Activated T-cell treated with anti-CD3 and anti-CD28 coated beads, Interleukin-2, amount 50 U/mL, for 48 hours (primary cell): ENCODE data around the gene GAS2.

Experiments
- DNase-seq, 2 experiments: peaks; one replicate each; pipeline ENCODE4 v3.0.0-alpha.2; 2020

Gene GAS2

DNA sequence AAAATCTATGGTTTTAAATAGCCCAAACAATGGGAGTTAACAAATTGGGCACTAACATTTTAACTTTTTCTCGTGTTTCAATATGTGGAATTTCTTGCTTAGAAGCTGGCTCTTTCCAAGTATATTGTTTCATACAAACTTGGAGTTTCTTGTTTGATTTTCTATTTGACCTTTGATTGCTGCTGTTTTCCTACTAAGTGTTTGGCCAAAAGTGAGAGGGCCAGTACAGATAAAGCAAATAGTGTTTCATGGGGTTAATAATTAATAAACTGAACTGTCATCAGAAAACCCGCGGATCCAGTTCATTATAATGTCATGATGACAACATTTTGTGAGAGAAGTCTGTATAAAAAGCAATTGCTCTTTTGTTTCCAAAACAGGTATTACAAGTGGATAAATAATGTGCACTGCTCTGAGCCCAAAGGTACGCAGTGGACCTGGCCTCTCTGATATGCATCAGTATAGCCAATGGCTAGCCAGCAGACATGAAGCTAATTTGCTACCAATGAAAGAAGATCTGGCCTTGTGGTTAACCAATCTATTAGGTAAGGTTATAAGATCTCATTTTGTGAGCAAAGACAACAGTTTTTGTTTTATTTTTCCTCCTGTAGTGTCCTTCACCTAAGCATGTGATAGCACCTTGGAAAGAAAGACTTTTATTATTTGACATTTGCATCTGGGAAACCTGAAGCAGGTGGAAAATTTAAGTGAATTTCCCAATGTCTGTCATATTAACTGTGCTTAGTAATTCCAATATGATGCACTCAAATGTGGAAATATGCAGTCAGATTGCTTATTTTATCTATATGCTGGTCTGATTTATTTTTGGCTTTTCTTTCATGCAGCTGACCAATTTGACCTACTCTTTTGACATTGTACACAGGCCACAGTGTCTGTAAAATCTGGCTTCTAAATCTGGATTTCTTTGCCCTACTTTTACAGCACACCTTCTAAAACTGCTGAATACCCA is 8.3 kb downstream of the GAS2 start:
- DNase-seq, result no peak

DNA sequence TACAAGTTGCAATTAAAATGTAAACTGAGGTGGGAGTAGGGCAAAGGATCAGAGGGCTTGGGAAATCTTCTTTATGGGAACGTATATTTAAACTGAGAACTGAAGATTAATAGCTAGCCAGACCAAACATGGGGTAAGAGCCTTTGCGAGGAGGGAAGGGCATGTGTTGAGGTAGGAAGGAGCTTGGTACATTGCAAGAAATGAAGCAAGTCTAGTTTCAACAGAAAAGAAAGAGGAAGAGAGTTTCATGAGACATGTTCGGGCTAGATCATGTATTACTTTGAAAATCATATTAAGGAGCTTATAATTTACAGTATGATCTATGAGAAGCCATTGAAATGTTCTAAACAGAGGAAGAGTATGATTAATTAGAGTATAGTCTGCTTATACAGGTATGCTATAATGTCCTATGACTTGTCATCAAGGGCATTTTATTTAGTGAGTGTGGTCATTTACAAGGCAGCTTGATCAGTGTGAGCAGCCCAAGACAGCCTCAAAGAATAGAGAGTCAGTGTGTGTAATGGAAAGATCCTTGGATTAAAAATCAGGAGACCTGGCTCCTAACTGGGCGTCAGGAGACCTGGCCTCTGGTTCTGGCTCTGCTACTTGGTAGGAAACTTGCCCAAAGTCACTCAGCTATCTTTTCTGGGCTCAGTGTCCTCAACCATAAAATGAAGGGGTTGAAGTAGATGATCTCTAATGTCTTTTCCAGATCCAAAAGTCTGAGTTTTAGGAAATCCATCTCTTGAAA is 10.9 kb downstream of the GAS2 start:
- DNase-seq, result no peak

DNA sequence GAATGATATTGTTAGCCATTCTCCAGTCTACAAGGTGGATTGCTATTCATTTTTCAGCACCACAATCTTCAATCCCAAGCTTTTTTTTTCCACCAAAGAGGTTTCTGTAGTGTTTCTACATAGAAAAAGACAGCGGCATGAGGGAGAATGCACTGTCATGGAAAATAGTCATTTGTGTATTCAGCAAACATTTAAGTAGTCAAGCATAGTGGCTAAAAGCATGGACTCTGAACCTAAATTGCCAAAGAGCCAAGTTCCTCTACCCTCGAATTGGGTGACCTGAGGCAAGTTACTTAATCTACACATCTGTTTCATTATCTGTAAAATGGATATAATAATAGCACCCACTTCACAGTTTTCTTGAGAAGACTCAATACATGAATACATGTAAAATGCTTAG is 14.2 kb downstream of the GAS2 start:
- no peak for DNase-seq

DNA sequence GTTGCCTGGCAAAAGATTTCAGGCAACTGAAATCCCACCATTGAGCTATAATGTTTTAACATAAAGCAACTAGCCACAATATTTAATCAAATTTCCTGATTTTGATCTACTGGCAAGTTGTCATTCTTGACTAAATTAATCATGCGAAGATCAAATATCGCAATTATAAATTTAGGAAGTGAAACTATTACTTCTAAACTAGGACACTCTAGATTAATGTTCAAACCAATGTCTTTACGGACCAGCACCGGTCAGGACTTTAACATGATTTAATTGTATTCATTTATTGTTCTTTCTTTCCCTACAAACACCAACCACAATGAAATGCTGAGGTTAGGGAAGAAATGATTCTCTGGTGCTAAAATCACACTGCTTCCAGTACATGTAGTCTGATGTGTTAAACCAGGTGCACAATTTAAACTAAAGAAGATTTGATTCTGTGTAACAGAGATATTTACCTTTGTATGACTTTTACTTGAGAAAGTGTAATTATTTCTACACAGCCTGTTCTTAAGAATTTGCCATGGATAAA is 14.9 kb downstream of the GAS2 start:
- DNase-seq, result no peak

DNA sequence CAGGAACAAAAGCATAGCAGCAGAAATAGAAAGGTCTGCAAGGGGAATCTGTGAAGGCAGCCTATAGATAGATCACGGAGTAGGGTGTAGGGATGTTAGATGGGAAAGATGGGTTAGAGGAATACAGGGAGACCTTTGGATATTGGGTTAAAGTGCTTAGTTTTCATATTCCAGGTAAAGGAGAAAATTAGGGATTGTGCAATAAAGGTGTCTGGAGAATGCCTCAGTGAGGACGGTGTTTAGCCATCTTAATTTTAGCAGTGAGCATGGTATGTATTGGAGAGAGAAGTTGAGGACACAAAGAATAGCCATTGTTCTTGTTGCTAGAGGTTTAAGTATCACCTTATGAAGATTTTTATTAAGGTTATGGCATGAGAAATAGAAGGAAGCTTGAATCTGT is 17.7 kb downstream of the GAS2 start:
- DNase-seq, result no peak

DNA sequence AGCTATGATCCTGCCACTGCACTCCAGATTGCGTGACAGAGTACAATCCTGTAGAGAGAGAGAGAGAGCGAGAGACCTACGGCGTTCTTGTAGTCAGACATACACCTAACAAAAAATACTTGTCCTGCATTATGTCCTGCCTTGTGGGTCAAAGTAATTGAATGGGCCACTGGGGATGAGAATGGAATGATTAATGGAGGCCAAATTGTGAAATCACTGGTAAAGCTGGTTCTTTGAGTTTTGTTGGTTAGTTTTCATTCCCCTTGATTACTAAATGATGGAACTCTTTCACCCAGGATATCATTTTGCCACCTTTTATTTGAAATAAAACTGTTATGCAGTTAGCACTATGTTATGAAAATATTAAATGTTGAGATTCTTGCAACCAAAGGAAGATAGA is 18.7 kb downstream of the GAS2 start:
- DNase-seq, result no peak

DNA sequence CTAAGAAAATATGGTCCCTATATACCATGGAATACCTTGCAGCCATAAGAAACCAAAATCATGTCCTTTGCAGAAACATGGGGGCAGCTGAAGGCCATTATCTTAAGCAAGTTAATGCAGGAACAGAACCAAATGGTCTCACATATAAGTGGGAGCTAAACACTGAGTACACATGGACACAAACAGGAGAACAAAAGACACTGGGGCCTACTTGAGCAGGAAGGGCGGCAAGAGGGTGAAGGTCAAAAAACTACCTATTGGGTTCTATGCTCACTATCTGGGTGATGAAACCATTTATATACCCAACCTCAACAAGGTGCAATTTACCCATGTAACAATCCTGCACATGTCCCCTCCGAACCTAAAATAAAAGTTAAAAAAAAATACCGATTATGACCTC is 22.5 kb downstream of the GAS2 start:
- no peak for DNase-seq

DNA sequence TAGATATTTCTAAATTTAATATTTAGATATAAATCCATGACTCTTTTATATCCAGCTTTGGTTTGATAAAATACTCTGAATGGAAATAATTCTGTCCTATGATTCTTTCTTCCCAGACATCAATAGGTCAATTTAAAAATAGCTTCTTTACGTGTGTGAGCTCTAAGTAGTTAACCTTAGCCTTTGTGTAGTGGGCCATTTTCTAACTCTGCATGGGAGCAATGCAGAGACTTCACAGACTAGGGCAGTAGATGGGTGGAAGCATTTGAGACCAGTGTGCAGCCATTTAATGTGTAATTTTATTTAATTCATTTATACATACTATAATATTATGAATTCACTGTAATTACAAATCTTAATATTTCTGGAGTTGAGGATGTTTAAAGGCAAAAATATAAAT is 23.8 kb downstream of the GAS2 start:
- DNase-seq, result no peak

DNA sequence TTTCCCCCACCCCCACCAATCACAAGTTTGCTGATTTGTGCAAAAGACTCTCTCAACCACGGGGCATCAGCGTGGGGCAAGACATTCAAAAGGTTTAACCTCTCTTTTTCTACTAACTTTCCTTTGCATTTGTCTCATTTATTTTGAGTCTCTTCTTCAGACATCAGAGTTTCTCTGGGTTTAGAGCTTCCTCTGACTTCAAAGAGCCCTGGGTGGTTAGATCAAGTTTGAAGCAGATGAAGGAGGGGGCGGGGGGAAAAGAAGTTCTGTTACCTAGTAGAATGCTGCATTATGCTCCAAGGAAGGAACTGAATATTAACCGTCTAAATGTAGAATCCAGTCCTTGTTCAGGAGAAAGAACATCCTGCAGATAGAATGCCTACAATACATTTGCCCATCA is 24.5 kb downstream of the GAS2 start:
- DNase-seq, result no peak

DNA sequence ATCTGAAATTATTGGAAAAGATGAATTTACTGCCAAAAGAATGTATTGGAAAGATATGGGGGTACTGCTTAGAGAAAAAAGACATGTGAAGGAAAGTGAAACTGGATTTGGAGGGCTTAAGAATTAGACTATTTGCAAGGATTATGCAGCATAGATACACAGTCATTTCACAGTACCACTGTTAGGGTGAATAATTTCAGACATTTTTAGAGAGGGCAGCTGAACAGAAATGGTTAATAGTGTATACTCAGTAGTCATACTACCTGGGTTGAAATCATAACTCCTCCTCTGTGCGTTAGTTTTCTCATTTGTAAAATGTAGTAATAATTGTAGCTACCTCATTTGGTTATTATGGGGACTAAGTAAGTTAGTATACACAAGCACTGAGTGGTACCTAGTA is 33.0 kb downstream of the GAS2 start:
- no peak for DNase-seq

DNA sequence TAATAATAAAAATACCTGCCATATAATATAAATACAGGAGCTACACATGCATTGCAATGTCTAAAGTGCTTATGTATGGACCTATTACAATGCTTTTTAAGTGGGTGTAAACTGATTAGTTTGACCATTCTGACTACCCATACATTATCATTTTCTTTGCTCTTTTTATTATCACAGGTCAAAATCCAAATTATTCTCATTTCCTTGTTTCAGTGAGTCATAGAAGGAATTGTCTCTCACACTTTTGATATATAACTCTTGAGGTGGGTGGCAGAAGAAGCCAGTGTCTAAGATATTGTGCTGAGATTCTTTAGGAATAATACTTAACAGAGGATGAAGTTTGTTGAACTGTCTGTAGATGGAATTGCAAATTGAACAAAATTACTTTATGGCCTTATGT is 35.6 kb downstream of the GAS2 start:
- no peak for DNase-seq

DNA sequence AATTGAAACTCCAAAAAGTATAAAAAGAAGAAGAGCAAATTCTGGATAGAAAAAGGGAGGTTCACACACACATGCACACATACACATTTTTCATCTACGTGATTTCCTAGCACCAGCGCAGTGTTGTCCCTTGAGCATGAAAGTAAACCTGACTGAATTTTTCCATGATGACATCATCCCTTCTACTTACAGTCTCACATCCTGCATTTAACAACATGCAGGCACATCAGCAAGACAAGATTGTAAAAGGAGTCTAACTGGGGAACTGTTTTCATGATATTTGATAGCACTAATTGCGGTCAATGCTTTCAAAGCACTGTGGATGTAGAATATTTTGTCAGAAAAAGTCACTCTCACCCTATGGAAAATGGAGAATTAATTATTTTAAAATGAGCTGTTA is 36.6 kb downstream of the GAS2 start:
- no peak for DNase-seq

DNA sequence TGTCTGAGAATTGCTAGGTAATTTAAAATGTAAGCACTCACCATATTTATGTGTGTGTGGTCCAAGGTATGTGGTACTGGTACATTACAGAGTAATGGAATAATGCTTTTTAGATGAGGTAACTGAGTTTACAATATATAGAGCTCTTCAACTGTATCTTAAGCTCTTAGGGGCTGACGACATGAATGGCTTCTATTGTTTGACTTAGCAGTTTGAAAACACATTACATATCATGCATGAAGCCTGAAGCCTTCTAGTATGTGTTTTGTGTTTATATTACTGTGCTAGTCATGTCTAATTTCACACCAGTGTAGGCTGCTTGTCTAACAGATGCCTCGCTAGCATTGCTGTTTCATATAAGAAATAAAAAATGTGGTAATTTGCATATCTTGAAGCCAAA is 37.2 kb downstream of the GAS2 start:
- no peak for DNase-seq

DNA sequence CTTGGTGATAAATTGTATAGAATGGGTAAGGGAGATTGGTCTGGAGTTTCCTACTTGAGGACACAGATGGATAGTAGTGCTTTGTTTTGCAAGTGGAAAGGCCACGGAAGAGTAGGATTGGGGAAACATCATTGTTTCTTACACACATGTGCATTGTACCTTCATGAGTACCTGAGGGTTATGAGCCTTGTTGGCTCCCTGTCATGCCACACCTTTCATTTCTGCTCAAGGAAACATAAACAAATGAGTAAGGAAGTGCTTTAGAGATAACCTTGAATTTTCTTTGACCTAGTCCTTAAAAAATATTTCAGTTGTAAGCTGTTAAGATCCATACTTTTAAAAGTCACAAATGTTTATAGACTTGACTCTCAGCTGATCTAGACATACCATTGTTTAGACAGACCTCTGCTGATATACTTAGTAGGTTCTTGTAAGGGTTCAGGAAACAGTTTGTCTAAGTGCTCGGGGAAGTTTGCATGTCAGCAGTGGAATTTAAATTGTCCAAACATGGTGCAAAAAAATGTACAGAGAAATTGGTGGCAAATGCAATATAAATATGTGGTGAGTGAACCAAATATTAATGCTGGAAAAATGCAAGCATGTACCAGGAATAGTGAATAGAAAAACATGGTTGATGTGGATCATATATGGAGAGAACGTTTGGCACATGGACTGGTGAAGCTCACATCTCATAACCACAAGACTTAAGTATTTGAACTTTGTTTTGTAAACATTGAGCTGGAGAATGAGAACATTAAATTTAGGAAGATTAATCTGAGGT is 40.9 kb downstream of the GAS2 start:
- DNase-seq, result no peak

DNA sequence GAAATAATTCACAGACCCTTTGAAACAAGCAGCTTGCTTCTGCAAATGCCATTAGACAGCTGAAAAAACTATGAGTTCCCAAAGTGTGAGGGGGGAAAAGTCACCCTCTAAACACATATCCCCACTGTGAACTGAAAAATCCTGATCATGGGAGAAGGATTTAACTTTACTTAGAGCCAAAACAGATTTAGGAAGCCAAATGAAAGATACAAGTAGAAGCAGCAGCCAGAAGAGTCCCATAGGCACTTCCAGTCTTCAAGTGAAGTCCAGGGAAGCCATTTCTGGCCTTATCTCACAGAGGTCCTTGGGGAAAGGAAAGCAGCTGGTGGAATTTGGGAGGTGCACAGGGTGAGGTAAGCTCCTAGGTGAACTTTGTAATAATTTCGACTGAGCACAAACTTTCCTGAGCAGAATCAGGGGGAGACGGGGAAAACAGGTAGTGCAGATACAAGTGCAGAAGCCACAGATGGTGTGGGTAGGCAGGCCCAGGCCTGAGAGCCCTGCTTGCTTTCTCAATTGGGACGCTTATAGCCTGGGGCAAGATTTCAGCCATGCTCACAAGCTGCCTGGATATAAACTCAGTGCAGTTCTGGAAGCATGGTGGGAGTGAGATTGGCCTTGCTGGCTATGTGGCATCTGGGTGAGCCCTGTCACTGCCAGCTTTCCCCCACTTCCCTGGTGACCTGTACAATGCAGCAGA is 44.8 kb downstream of the GAS2 start:
- DNase-seq, result no peak

DNA sequence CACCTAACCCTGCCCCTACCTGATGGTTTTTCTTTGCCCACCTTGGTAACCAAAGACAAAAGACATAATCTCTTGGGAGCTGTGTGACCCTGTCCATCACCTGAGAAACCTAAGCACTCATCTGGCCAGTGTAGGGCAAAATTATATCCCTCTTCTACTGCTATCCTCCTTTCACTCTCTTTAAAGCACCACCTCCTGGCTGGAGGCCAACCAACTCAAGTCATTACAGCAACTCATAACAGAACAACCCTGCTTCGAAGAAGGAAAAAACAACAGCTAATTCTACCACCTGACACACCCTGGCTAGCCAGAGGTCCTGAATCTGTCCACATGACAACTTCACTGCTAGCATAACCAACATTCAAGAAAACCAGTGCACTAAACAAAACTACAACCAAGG is 45.5 kb downstream of the GAS2 start:
- no peak for DNase-seq

DNA sequence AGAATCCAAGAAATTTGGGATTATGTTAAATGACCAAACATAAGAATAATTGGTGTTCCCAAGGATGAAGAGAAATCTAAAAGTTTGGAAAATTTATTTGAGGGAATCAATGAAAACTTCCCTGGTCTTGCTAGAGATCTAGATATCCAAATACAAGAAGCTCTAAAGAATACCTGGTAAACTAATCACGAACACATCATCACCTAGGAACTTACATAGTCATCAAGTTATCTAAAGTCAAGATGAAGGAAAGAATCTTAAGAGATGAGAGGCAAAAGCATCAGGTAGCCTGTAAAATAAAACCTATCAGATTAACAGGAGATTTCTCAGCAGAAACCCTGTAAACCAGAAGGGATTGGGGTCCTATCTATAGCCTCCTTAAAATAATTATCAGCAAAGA is 46.9 kb downstream of the GAS2 start:
- no peak for DNase-seq

DNA sequence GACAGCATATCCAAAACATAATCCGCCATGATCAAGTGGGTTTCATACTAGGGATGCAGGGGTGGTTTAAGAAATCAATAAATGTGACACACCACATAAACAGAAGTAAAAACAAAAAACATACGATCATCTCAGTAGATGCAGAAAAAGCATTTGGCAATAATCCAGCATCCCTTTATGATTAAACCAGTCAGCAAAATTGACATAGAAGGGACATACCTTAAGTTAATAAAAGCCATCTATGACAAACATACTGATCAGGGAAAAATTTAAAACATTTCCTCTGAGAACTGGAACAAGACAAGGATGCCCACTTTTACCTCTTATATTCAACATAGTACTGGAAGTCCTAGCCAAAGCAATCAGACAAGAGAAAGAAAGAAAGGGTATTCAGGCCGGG is 49.6 kb downstream of the GAS2 start:
- no peak for DNase-seq

DNA sequence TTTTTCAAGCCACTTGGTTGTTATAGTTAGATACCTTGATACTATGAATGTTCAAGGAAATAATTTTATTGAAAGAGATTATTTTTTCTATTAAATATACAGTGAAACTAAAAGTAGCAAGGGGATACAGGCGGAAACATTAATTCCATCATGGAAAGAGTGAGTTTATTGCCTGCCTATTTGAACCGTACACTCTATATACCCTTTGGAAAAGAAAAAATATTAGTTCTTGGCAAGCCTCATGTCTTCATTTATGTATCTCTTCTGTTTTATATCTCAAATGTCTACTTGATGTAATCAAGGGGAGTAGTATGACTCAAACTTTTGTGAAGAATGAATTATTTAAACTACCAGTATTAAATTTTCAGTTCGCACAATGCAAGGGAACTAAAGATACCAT is 54.0 kb downstream of the GAS2 start:
- DNase-seq, result no peak

DNA sequence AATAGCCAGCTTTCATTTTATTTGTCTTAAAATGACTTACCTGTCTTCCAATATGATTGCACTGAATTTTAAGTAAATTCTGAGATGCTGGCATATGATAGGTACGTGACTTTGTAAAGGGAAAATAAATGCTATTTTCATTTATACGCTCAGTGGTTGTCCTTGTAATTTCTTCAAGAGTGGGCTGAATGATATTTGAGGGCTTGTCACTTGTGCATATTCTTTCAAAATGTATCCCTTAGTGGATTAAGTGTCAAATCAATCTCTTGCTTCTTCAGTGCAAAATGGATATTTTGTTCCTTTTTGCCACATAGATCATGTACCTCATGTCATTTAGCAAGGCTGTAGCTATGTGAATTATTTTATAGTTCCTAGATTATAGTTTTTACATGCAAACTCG is 56.9 kb downstream of the GAS2 start:
- DNase-seq, result no peak

DNA sequence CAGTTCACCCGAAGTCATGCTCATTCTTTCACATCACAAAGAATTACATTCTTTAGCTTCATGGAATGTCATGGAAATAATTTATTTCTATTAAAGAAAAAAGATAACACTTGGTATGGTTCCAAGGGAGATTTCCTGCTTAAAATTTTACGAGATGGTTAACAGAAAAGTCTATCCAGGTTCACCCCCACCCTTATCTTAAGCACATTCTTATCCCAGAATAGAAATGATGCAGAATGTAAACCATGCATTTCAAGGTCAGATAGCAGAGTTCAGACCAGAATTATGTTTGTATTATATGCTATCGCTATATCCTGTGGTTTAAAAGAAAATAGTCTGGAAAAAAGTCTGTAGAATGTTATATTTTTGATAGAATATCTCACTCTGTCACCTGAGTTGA is 58.7 kb downstream of the GAS2 start:
- no peak for DNase-seq

DNA sequence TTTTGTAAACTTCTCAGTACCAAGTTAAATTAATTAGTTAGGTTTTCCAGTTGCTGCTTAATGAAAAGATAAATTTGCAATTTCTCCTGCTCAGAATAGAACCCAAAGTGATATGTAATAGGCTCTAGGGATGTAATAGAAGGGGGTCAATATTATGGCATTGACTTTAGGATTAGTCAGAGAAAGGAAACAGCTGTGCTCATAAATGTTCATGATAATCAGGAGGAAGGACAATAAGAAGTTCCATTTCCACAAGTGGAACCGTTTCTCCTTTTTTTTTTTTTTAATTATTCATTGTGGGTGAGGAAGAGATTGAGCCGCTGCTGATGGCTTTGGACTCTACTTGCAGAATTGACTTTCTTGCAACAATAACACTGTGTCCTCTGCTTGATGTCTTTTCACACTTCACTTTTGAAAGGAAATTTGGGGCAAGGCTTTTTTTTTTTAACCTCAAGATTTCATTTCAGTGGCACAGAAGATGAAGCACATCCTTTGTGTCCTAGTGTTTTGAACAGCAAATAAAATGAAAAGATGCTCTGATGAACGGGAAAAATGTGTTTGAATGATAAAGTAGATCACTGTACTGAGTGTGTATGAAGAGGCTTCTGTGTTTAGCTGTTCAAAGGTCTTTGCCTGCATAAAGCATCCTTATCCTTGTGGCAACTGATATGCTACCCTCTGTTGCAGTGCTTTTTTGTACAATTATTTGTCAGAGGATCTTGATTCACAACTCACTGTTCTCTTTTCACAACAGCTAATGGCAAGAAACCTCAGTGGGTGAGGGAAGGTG is 62.4 kb downstream of the GAS2 start:
- DNase-seq, result no peak
